ENCODE results near the gene HRAS. TPM values are rescaled to one million over a fixed set of nuclear protein-coding genes. Genes with fewer than 3 reads are reported as not detected.

The HRAS gene
- total and polyA plus RNA-seq, 10 of the 15 experiments (the other 5 are each of a cell fraction or from before 2014, with no cell fraction given), result 2.8 to 72.4 (median 31.7) TPM

DNA sequence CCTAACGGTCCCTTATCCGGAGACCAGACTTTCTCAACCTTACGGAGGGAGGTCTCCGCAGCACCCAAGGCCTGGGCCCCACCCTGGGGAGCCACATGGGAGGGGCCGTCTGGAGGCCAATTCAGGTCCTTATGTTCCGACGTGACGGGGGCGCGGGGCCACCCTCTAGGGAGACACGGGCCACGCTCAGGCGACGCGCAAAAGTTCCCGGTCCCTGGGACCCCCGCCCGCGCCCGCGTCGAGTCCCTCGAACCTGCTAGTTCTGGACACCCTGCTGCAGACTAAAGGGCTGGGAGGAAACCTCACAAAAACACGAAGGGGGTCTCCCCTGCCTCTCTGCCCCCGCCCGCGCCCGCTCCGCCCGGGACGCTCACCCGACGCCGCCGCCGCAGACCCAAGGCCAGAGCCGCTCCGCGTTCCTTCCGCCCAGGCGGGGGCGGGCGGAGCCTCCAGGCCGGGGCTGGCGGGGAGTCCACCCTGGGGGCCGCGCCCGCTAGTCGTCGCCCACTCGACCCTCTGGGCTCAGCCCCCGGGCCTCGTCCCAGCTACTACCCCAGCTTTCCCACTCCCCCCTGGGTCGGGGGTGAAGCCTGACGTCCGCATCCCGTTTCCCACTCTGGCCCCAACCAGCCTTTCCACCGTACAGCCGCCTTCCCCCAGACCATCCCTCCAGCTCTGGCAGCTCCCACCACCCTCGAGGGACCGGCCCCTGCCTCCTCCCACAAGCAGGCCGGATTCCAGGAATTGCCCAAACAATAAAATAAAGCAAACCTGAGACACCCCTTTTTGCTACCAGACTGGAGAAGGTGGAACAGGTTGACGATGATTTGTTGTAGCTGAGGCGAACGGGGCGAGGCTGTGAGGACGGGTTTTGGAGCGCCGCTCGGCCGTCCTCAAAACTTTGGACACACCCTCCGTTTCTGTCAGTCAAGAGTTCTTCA, 31.1 kb downstream of the HRAS start (continued):
- TF ChIP-seq, protein P1, sequence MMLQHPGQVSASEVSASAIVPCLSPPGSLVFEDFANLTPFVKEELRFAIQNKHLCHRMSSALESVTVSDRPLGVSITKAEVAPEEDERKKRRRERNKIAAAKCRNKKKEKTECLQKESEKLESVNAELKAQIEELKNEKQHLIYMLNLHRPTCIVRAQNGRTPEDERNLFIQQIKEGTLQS (IDR thresholded peaks at IDR 0.05; ENCODE audit: borderline replicate concordance, extremely low read depth, low read depth, low read length), result no peak
- 0 out of 2 replicates have a peak, but pooled peaks have one; percentile 19 for TF ChIP-seq YY1 (IDR thresholded peaks at IDR 0.05; ENCODE audit: low read depth, low read length)
- peak; percentile 73; the same call in 1 of the 2 replicates for TF ChIP-seq BACH1 (IDR thresholded peaks at IDR 0.05; ENCODE audit: borderline replicate concordance)
- TF ChIP-seq, protein P2, sequence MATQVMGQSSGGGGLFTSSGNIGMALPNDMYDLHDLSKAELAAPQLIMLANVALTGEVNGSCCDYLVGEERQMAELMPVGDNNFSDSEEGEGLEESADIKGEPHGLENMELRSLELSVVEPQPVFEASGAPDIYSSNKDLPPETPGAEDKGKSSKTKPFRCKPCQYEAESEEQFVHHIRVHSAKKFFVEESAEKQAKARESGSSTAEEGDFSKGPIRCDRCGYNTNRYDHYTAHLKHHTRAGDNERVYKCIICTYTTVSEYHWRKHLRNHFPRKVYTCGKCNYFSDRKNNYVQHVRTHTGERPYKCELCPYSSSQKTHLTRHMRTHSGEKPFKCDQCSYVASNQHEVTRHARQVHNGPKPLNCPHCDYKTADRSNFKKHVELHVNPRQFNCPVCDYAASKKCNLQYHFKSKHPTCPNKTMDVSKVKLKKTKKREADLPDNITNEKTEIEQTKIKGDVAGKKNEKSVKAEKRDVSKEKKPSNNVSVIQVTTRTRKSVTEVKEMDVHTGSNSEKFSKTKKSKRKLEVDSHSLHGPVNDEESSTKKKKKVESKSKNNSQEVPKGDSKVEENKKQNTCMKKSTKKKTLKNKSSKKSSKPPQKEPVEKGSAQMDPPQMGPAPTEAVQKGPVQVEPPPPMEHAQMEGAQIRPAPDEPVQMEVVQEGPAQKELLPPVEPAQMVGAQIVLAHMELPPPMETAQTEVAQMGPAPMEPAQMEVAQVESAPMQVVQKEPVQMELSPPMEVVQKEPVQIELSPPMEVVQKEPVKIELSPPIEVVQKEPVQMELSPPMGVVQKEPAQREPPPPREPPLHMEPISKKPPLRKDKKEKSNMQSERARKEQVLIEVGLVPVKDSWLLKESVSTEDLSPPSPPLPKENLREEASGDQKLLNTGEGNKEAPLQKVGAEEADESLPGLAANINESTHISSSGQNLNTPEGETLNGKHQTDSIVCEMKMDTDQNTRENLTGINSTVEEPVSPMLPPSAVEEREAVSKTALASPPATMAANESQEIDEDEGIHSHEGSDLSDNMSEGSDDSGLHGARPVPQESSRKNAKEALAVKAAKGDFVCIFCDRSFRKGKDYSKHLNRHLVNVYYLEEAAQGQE (IDR thresholded peaks at IDR 0.05; ENCODE audit: low read depth, low read length), result no peak
- 0 out of 2 replicates have a peak, but pooled peaks have one; percentile 35 for TF ChIP-seq SIN3A (IDR thresholded peaks at IDR 0.05; ENCODE audit: low read depth, low read length)
- no peak for TF ChIP-seq MYC (IDR thresholded peaks at IDR 0.05; ENCODE audit: insufficient read depth, insufficient read length, insufficient replicate concordance, low read length, severe bottlenecking)
- TF ChIP-seq, protein P3, sequence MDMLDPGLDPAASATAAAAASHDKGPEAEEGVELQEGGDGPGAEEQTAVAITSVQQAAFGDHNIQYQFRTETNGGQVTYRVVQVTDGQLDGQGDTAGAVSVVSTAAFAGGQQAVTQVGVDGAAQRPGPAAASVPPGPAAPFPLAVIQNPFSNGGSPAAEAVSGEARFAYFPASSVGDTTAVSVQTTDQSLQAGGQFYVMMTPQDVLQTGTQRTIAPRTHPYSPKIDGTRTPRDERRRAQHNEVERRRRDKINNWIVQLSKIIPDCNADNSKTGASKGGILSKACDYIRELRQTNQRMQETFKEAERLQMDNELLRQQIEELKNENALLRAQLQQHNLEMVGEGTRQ (IDR thresholded peaks at IDR 0.05; ENCODE audit: borderline replicate concordance, low read depth, low read length), result no peak
- no peak for TF ChIP-seq YBX1 (IDR thresholded peaks at IDR 0.05)
- TF ChIP-seq MTA3 (IDR thresholded peaks at IDR 0.05; ENCODE audit: borderline replicate concordance, low read length), result no peak
- 0 out of 4 replicates have a peak, but pooled peaks of 1 of the 2 experiments have one; percentile 6 for TF ChIP-seq EP300 (IDR thresholded peaks at IDR 0.05; ENCODE audit: borderline replicate concordance in 1 of 2, control insufficient read depth in 1 of 2, low read depth in 2 of 2, low read length in 2 of 2)
- TF ChIP-seq DPF2 (IDR thresholded peaks at IDR 0.05), result no peak
- TF ChIP-seq CHD1 (IDR thresholded peaks at IDR 0.05; ENCODE audit: low read depth, low read length), result no peak
- no peak for TF ChIP-seq NFXL1 (IDR thresholded peaks at IDR 0.05; ENCODE audit: borderline replicate concordance)
- TF ChIP-seq TCF3 (IDR thresholded peaks at IDR 0.05; ENCODE audit: borderline replicate concordance, insufficient read depth, low read depth, low read length), result no peak
- TF ChIP-seq, protein P4, sequence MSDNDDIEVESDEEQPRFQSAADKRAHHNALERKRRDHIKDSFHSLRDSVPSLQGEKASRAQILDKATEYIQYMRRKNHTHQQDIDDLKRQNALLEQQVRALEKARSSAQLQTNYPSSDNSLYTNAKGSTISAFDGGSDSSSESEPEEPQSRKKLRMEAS (IDR thresholded peaks at IDR 0.05; ENCODE audit: low read depth, low read length), result no peak
- TF ChIP-seq CHD4 (IDR thresholded peaks at IDR 0.05), result no peak
- no peak for TF ChIP-seq ZNF384 (IDR thresholded peaks at IDR 0.05; ENCODE audit: borderline replicate concordance, low read depth, low read length)
- no peak for TF ChIP-seq IKZF2 (IDR thresholded peaks at IDR 0.05)
- TF ChIP-seq NFYB (IDR thresholded peaks at IDR 0.05; ENCODE audit: insufficient read depth, low read depth, low read length), result no peak
- TF ChIP-seq MTA2 (IDR thresholded peaks at IDR 0.05; ENCODE audit: low read depth), result no peak
- TF ChIP-seq BMI1 (IDR thresholded peaks at IDR 0.05; ENCODE audit: borderline replicate concordance), result no peak
- TF ChIP-seq, protein P5, sequence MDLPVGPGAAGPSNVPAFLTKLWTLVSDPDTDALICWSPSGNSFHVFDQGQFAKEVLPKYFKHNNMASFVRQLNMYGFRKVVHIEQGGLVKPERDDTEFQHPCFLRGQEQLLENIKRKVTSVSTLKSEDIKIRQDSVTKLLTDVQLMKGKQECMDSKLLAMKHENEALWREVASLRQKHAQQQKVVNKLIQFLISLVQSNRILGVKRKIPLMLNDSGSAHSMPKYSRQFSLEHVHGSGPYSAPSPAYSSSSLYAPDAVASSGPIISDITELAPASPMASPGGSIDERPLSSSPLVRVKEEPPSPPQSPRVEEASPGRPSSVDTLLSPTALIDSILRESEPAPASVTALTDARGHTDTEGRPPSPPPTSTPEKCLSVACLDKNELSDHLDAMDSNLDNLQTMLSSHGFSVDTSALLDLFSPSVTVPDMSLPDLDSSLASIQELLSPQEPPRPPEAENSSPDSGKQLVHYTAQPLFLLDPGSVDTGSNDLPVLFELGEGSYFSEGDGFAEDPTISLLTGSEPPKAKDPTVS (IDR thresholded peaks at IDR 0.05; ENCODE audit: low read depth, low read length), result no peak
- TF ChIP-seq RB1 (IDR thresholded peaks at IDR 0.05; ENCODE audit: borderline replicate concordance), result no peak
